Measurements from ENCODE around the gene CCDC51.

GRCh38 chr3:48411606-48412374 is 28.1 kb downstream of the CCDC51 start:
- TF ChIP-seq CTCF (IDR thresholded peaks at IDR 0.05): no peak
- no peak for TF ChIP-seq POLR2A (IDR thresholded peaks at IDR 0.05)
- no peak for TF ChIP-seq EP300 (IDR thresholded peaks at IDR 0.05)

Measured in tibial nerve (tissue), 4 donors.